Activated T-helper 1 cell treated with anti-CD3 and anti-CD28 coated beads, Interleukin-2, amount 50 U/mL, for 16 hours (primary cell): ENCODE data around the gene REPS2.

Source experiments
- DNase-seq, 2 donors: peaks; one replicate each; pipeline ENCODE4 v3.0.0-alpha.2; 2020; ENCODE audit warnings: low read depth in 1 of 2, low spot score in 1 of 2

The REPS2 gene

GRCh38 chrX:16946361-16946964 is at the start of gene REPS2:
TSS of gene REPS2 (plus strand) at chrX:16946658. CDS start at chrX:16946862, 204 bp downstream.
- DNase-seq, result peak; percentile 54 to 66

GRCh38 chrX:16897445-16897844 is 49.0 kb upstream of the REPS2 start:
- DNase-seq, result no peak

- no peak for DNase-seq
Observed at GRCh38 chrX:16903274-16904022, 43.0 kb upstream of the REPS2 start.

- no peak for DNase-seq
Observed at GRCh38 chrX:16910376-16910775, 36.1 kb upstream of the REPS2 start.

GRCh38 chrX:16914058-16914457 is 32.4 kb upstream of the REPS2 start:
- no peak for DNase-seq

- no peak for DNase-seq
Observed at GRCh38 chrX:16916561-16916960, 29.9 kb upstream of the REPS2 start.

- DNase-seq, result no peak
Observed at GRCh38 chrX:16917120-16917519, 29.3 kb upstream of the REPS2 start.

- DNase-seq, result no peak
Observed at GRCh38 chrX:16918979-16919378, 27.5 kb upstream of the REPS2 start.

GRCh38 chrX:16920075-16920474 is 26.4 kb upstream of the REPS2 start:
- no peak for DNase-seq

GRCh38 chrX:16923157-16923556 is 23.3 kb upstream of the REPS2 start:
- DNase-seq, result no peak

GRCh38 chrX:16924631-16925480 is 21.6 kb upstream of the REPS2 start:
- DNase-seq, result no peak

GRCh38 chrX:16930392-16930791 is 16.1 kb upstream of the REPS2 start:
- DNase-seq, result no peak

- no peak for DNase-seq
Observed at GRCh38 chrX:16931371-16931770, 15.1 kb upstream of the REPS2 start.

GRCh38 chrX:16931855-16932575 is 14.4 kb upstream of the REPS2 start:
- no peak for DNase-seq

- DNase-seq, result no peak
Observed at GRCh38 chrX:16934185-16934584, 12.3 kb upstream of the REPS2 start.

GRCh38 chrX:16946971-16947562 is 609 bp downstream of the REPS2 start:
- DNase-seq, result peak in 1 of 2 donors; percentile 2

GRCh38 chrX:16950423-16950822 is 4.0 kb downstream of the REPS2 start:
- no peak for DNase-seq

- DNase-seq, result no peak
Observed at GRCh38 chrX:16953606-16954211, 7.3 kb downstream of the REPS2 start.

GRCh38 chrX:16957751-16958150 is 11.3 kb downstream of the REPS2 start:
- DNase-seq, result no peak

- DNase-seq, result no peak
Observed at GRCh38 chrX:16958356-16958755, 11.9 kb downstream of the REPS2 start.
